Measurements from ENCODE around the gene GORASP1.

The GORASP1 gene

GRCh38 chr3:39125841-39126500, 18.5 kb upstream of the GORASP1 start:
- no peak for DNase-seq (ENCODE audit: low read depth in 2 of 2)

DNA sequence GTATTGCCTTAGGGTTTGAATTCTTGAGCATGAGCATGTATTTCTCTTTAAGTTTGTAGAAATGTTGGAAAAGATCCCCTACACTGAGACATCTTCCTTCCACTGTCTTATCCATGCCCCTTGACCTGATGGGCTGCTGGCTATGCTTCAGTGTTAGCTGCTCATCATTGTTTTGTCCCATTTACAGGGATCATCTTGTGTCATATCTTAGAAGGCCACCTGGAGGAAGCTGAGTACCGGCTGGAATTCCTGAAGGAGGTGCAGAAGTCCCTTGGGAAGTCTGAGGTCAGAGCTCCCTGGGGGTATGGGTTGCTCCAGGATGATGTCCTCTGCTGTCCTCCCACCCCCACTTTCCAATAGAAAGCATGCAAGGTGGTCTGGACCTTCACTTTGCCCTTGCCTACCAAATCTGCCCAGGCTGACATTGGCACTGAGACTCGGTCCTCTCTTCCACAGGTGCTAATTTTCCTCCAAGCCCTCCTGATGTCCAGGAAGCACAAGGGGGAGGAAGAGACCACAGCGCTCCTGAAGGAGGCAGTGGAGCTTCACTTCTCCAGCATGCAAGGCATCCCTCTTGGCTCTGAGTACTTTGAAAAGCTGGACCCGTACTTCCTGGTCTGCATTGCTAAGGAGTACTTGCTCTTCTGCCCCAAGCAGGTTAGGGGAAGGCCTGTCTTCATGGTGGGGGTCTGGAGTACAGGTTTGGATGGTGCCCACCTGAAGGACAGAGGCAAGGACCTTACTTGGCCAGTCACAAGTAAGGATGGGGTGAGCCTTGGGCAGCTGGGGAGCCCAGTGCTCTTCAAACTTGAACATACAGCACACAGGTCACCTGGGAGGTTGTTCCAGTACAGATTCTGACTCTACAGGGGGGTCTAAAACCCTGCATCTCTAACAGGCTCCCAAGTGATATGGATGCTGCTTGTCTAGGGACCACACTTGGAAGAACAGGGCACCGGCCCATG, 17.7 kb upstream of the GORASP1 start:
- DNase-seq (ENCODE audit: low read depth in 2 of 2), result no peak

DNA sequence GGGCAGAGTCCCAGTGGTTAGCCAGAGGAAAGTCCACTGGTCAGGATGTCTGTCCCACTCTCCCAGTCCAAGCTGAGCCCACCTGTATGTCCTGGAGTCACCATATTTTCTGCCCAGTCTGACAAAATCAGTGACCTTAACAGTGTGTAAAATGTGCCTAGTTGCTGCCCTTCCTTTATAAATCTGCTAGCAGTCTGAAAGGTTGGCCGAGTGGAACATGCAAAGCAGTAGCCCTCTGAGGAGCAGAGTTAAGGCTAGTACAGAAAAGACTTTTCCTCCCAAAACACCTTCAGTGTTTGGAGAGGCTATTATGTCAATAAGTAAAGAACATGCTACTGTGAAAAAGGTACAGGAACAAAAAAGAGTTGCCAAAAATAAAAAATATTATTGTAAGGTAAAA, 15.4 kb upstream of the GORASP1 start:
- no peak for DNase-seq (ENCODE audit: low read depth in 2 of 2)

DNA sequence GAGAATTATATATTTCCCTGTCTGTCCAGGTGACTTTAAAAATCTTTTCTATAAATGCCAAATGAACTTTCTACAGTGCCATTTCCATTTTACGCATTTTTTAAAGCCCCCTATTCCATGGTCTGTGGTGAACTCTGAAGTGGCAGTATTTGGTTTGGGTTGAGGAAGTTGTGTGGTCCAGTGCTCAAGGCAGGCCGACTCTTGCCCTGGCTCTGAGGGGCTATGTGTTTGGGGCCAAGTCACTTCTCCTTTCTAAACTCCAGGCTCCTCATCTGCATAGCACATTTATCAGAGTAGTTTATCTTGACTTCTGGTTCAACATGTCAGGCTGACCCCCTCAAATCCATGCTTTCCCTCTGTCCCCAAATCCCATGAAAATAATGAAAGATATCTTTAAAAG, 14.2 kb upstream of the GORASP1 start:
- DNase-seq (ENCODE audit: low read depth in 2 of 2), result no peak

- DNase-seq (ENCODE audit: low read depth in 2 of 2), result no peak
Observed at GRCh38 chr3:39118931-39119660, 11.7 kb upstream of the GORASP1 start.

GRCh38 chr3:39118079-39118478, 10.7 kb upstream of the GORASP1 start:
- DNase-seq (ENCODE audit: low read depth in 2 of 2), result no peak

DNA sequence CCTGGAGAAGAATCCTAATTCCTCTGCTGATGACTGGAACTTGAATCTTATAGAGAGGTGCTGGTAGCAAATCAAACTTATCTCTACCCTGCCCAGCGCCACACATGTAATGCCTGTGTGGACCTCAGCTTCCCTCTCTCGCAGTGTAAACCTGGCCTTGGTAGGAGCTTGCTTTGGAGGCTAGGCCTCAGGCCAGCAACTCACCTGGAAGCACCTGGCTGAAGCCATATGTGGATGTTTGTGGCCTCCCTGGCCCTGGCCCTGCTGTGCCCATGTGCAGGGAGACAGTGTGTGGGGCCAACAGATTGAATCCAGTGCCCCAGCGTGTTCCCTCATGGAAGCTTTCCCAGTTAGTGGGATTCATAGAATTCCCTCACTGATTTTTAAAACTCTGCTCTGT, 8.4 kb upstream of the GORASP1 start:
- no peak for DNase-seq (ENCODE audit: low read depth in 2 of 2)

GRCh38 chr3:39114456-39114855, 7.0 kb upstream of the GORASP1 start:
- no peak for DNase-seq (ENCODE audit: low read depth in 2 of 2)

DNA sequence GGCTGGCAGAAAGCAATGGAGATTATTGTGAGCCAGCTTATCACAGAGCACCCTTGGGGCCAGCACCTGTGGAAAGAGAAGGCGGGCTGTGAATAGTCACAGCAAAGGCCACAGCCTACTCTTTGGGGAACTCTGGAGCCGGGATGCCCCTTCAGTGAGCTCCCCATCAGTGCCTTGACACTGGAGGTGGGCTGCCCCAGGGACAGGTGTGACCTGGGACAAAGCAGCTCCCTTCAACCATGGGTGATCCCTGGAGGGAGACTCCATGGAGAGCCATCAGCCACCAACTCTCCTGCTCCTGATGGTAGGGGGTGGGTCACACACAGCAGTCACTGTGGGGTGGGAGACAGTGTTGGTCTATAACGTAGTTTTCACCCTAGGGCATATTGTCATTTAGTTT, 5.9 kb upstream of the GORASP1 start:
- no peak for DNase-seq (ENCODE audit: low read depth in 2 of 2)

- DNase-seq (ENCODE audit: low read depth in 2 of 2), result no peak
Observed at GRCh38 chr3:39112535-39112934, 5.1 kb upstream of the GORASP1 start.

GRCh38 chr3:39112113-39112512, 4.7 kb upstream of the GORASP1 start:
- no peak for DNase-seq (ENCODE audit: low read depth in 2 of 2)

GRCh38 chr3:39110041-39110639, 2.7 kb upstream of the GORASP1 start:
- DNase-seq (ENCODE audit: low read depth in 2 of 2), result no peak

DNA sequence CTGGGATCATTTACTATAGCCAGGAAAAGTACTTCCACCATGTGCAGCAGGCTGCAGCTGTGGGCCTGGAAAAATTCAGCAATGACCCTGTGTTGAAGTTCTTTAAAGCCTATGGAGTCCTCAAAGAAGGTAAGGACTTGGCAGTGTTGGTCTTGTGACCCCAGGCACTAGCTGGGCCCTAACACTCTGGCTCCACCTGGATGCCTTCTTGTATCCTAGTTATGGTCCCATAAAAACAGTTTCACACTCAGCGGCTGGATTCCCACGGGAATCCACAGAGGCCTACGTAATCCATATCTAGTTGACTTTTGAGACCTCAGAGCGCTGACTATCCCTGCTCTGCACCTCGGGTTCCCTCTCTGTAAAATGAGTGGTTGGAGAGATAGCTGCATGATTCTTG, 1.7 kb upstream of the GORASP1 start:
- no peak for DNase-seq (ENCODE audit: low read depth in 2 of 2)

GRCh38 chr3:39108200-39108710, 828 bp upstream of the GORASP1 start:
- DNase-seq (ENCODE audit: low read depth in 2 of 2), result no peak

GRCh38 chr3:39106851-39107387, 508 bp downstream of the GORASP1 start:
- no peak for DNase-seq (ENCODE audit: low read depth in 2 of 2)

GRCh38 chr3:39106281-39106811, 1.1 kb downstream of the GORASP1 start:
- DNase-seq (ENCODE audit: low read depth in 2 of 2), result no peak

DNA sequence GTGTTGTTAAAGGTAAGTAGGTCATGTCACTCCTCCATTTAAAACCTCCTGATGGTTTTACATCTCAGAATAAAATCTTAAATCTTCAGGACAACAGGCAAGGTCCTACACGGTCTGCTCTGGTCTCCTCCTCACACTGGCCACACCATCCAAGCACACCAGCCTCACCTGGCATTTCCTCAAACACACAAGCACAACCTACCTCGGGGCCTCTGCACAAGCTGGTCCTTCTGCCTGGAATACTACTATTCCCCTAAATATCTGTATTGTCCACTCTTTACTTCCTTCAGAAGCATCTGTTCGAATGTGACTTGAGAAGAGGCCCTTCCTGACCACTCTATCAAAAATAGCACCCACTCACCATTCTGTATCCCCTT, 1.8 kb downstream of the GORASP1 start:
- no peak for DNase-seq (ENCODE audit: low read depth in 2 of 2)

- DNase-seq (ENCODE audit: low read depth in 2 of 2), result no peak
Observed at GRCh38 chr3:39104961-39105686, 2.3 kb downstream of the GORASP1 start.

- no peak for DNase-seq (ENCODE audit: low read depth in 2 of 2)
Observed at GRCh38 chr3:39103791-39104552, 3.5 kb downstream of the GORASP1 start.

DNA sequence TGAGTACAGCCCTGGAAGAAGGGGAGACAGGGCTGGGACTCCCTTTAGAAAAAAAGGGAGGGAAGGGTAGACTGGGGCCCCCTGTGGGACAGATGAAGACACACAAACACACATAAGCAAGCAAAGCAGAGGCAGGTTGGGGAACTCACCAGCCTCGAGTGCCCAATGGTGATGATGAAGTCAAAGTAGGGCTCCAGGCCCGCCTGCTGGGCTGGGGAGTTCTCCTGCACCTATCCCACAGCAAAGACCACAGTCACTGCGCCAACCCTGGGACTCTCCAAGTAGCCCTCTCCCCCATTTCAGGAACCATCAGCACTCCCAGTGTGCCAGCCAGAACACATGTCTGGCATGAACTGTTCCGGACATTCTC, 4.1 kb downstream of the GORASP1 start:
- DNase-seq (ENCODE audit: low read depth in 2 of 2), result no peak

Data from stimulated activated CD8-positive, alpha-beta memory T cell treated with anti-CD3 and anti-CD28 coated beads, Interleukin-15, amount 100 ng/mL, for 4 hours (primary cell).